OCI-LY7 (cell line): ENCODE measurements around the gene VEPH1.

Experiments used
- EZH2phosphoT487 ChIP-seq: fragments of 200-600 bp; sonication (generic); IDR thresholded peaks from 2 replicates; pipeline ENCODE4 v1.6.1; 2018; ENCODE audit warnings: low read depth, borderline replicate concordance, mild to moderate bottlenecking, mixed run types, antibody characterized with exemption, low read length, moderate library complexity, mixed read lengths
- TF ChIP-seq, protein P1 (sequence below): fragments of 200-600 bp; sonication (generic); conservative IDR thresholded peaks from 2 replicates; pipeline ENCODE4 v1.5.1; 2014; ENCODE audit warnings: mild to moderate bottlenecking, antibody characterized with exemption, low read length, moderate library complexity, mixed read lengths

DNA sequence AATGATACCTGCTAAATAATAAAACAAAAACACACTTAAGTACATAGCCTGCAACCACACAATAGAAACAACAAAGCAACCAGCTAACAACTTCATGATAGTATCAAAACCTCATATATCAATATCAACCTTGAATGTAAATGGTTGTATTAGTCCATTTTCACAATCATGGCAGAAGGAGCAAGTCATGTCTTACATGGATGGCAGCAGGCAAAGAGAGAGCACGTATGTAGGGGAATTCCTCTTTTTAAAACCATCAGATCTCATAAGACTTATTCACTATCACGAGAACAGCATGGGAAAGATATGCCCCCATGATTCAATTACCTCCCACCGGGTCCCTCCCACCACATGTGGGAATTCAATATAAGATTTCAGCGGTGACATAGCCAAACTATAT lies 111.1 kb downstream of the VEPH1 start:
- TF ChIP-seq, protein P1, sequence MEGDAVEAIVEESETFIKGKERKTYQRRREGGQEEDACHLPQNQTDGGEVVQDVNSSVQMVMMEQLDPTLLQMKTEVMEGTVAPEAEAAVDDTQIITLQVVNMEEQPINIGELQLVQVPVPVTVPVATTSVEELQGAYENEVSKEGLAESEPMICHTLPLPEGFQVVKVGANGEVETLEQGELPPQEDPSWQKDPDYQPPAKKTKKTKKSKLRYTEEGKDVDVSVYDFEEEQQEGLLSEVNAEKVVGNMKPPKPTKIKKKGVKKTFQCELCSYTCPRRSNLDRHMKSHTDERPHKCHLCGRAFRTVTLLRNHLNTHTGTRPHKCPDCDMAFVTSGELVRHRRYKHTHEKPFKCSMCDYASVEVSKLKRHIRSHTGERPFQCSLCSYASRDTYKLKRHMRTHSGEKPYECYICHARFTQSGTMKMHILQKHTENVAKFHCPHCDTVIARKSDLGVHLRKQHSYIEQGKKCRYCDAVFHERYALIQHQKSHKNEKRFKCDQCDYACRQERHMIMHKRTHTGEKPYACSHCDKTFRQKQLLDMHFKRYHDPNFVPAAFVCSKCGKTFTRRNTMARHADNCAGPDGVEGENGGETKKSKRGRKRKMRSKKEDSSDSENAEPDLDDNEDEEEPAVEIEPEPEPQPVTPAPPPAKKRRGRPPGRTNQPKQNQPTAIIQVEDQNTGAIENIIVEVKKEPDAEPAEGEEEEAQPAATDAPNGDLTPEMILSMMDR, result no peak
- TF ChIP-seq EZH2phosphoT487, result no peak
